Measurements from ENCODE around the gene C1orf210. TPM values are rescaled to one million over a fixed set of nuclear protein-coding genes. Genes with fewer than 3 reads are reported as not detected.

Gene C1orf210
- total RNA-seq, 1 experiment from 2014 or later = 7.8 TPM

GRCh38 chr1:43324810-43325209 lies 39.4 kb upstream of the C1orf210 start:
- Histone ChIP-seq H3K4me3 (ENCODE audit: low read depth, low read length) (no peak overlapping the region), H3K4me1 (no peaks in the 10 kb centered on the region), H3K27me3 (replicated peaks; ENCODE audit: control insufficient read depth, insufficient read depth, low read length) (no peaks in the 10 kb centered on the region), H3K9me3 (peaks cover 14% of the 10 kb centered on the region), H3K36me3 (ENCODE audit: control insufficient read depth, insufficient read depth, low read length) (no peaks in the 10 kb centered on the region)
- no TSS peak for BruUV-seq (replicated peaks)
- intact Hi-C loops (cut with micrococcal nuclease; ENCODE audit: unreplicated experiment) = no loop called here
- DNase-seq = no peak
- Mint-ChIP-seq H3K27ac (ENCODE audit: unreplicated experiment) (no peak overlapping the region), H3K27me3 (ENCODE audit: insufficient read depth, unreplicated experiment) (no peaks in the 10 kb centered on the region), H3K4me3 (ENCODE audit: unreplicated experiment) (no peak overlapping the region), H3K4me1 (ENCODE audit: low read depth, unreplicated experiment) (no peaks in the 10 kb centered on the region), H3K36me3 (ENCODE audit: insufficient read depth, unreplicated experiment) (no peaks in the 10 kb centered on the region), H3K9me3 (ENCODE audit: unreplicated experiment) (peaks cover 8% of the 10 kb centered on the region)
- TF ChIP-seq CTCF (IDR thresholded peaks at IDR 0.05; ENCODE audit: insufficient read depth in 1 of 2, low read depth in 1 of 2, low read length in 1 of 2, severe bottlenecking in 1 of 2, unreplicated experiment in 1 of 2) = no peak
- POLR2A ChIA-PET = no interaction called here
- CTCF ChIA-PET = no interaction called here

- intact Hi-C loops (cut with micrococcal nuclease; ENCODE audit: unreplicated experiment) = no loop called here
- Mint-ChIP-seq H3K27ac (ENCODE audit: unreplicated experiment) (no peak overlapping the region), H3K4me3 (ENCODE audit: unreplicated experiment) (no peak overlapping the region), H3K27me3 (ENCODE audit: insufficient read depth, unreplicated experiment) (no peaks in the 10 kb centered on the region), H3K4me1 (ENCODE audit: low read depth, unreplicated experiment) (no peaks in the 10 kb centered on the region), H3K9me3 (ENCODE audit: unreplicated experiment) (no peaks in the 10 kb centered on the region), H3K36me3 (ENCODE audit: insufficient read depth, unreplicated experiment) (no peaks in the 10 kb centered on the region)
- no peak for DNase-seq
- POLR2A ChIA-PET = no interaction called here
- TF ChIP-seq CTCF (IDR thresholded peaks at IDR 0.05; ENCODE audit: insufficient read depth in 1 of 2, low read depth in 1 of 2, low read length in 1 of 2, severe bottlenecking in 1 of 2, unreplicated experiment in 1 of 2) = no peak
- no TSS peak for BruUV-seq (replicated peaks)
- Histone ChIP-seq H3K36me3 (ENCODE audit: control insufficient read depth, insufficient read depth, low read length) (no peaks in the 10 kb centered on the region), H3K4me3 (ENCODE audit: low read depth, low read length) (no peak overlapping the region), H3K4me1 (no peaks in the 10 kb centered on the region), H3K9me3 (peaks cover 14% of the 10 kb centered on the region), H3K27me3 (replicated peaks; ENCODE audit: control insufficient read depth, insufficient read depth, low read length) (no peaks in the 10 kb centered on the region)
- CTCF ChIA-PET = no interaction called here
These were observed 37.1 kb upstream of the C1orf210 start for GRCh38 chr1:43322506-43322905.

- no TSS peak for BruUV-seq (replicated peaks)
- no peaks in the 10 kb centered on the region for H3K4me1 ChIP-seq
- H3K9me3 ChIP-seq = peaks cover 14% of the 10 kb centered on the region
- H3K27me3 ChIP-seq (replicated peaks; ENCODE audit: control insufficient read depth, insufficient read depth, low read length) = no peaks in the 10 kb centered on the region
- no peak for TF ChIP-seq CTCF (IDR thresholded peaks at IDR 0.05; ENCODE audit: insufficient read depth in 1 of 2, low read depth in 1 of 2, low read length in 1 of 2, severe bottlenecking in 1 of 2, unreplicated experiment in 1 of 2)
- no peaks in the 10 kb centered on the region for H3K36me3 ChIP-seq (ENCODE audit: control insufficient read depth, insufficient read depth, low read length)
- Mint-ChIP-seq H3K9me3 (ENCODE audit: unreplicated experiment) (no peaks in the 10 kb centered on the region), H3K4me1 (ENCODE audit: low read depth, unreplicated experiment) (no peaks in the 10 kb centered on the region), H3K27ac (ENCODE audit: unreplicated experiment) (no peak overlapping the region), H3K36me3 (ENCODE audit: insufficient read depth, unreplicated experiment) (no peaks in the 10 kb centered on the region), H3K27me3 (ENCODE audit: insufficient read depth, unreplicated experiment) (no peaks in the 10 kb centered on the region), H3K4me3 (ENCODE audit: unreplicated experiment) (no peak overlapping the region)
- intact Hi-C loops (cut with micrococcal nuclease; ENCODE audit: unreplicated experiment) = no loop called here
- CTCF ChIA-PET = no interaction called here
- H3K4me3 ChIP-seq (ENCODE audit: low read depth, low read length) = no peak overlapping the region
- no peak for DNase-seq
- POLR2A ChIA-PET = no interaction called here
These were observed 36.0 kb upstream of the C1orf210 start for GRCh38 chr1:43321331-43321891.
